SKM-1 (cell line): ENCODE measurements around the gene CCDC63.
A peak's percentile ranks its signal among the peaks of the same experiment; 100 is the strongest.
"Not testable (repeated sequence)": the region's sequence is repeated elsewhere in the genome, so short reads cannot be mapped to it uniquely, and the experiment has no call there.

Experiments
- DNase-seq: peaks from one replicate; lab custom pipeline; 2025; ENCODE audit not compliant: unreplicated experiment; lab: John Stamatoyannopoulos, UW

The CCDC63 gene

GRCh38 chr12:110844131-110844530, 2.7 kb upstream of the CCDC63 start:
- DNase-seq, result no peak

DNA sequence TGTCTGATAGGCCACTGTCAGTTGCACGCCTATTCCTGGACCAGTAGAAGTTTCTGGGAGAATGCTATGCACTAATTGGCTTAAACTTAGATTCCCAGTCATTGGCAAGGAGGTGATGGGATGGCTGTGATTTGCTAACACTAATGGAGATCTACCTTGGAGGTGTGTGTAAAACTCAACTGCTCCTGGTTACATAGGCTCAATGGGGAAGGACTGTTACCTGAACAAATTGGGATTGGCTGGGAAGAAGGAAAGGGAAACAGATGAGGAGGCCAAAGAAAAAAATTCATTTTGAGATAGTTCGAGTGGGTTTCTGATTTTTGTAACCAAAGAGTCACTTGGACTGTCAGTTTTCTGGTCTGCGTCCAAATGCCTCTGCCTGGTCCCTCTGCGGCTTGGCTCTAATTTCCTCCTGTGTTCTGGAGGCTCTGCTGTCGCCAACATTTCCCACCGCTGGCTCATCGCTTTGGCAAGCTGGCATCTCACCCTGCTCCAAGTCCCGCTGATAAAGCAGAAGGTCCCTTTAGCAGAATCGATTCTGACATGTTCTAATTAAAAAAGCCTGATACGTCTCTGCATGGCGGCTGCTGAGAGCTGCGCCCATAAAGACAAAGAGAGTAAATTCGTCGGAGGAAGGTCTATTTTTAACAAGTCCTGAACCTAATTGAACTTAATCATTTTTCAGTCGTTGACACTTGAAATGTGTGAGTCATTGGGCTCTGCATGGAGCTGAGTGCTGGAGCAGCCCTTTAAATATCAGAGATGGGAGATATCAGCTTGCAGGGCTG, 2.0 kb upstream of the CCDC63 start:
- no peak for DNase-seq

GRCh38 chr12:110845339-110845682, 1.5 kb upstream of the CCDC63 start:
- DNase-seq, result no peak

DNA sequence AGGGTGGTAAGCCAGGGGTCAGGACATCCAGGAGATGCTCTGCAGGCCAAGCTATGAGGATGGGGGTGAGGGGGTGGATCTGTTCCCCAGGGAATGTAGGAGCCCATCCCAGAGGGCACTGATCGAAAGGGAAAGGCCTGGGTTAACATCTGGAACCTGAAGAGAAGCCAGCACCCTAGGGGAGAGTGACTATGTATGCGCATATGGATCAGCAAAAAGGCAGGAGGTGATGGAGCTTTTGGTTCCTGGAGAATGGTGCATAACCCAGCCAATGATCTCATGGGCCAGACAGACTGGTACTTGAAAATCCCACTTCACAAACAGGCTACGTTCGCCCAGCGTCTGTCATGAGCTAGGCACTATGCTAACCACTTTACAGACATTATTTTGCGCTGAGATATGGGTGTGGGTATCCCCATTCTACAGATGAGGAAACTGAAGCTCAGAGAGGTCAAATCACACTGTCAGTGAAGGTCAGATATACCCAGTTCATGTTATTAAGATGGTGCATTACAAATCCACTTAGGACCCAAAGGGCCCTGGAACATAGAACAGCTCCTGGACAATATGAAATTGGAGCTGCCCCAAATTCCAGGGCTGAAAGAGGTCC, 1.6 kb downstream of the CCDC63 start:
- DNase-seq, result no peak

DNA sequence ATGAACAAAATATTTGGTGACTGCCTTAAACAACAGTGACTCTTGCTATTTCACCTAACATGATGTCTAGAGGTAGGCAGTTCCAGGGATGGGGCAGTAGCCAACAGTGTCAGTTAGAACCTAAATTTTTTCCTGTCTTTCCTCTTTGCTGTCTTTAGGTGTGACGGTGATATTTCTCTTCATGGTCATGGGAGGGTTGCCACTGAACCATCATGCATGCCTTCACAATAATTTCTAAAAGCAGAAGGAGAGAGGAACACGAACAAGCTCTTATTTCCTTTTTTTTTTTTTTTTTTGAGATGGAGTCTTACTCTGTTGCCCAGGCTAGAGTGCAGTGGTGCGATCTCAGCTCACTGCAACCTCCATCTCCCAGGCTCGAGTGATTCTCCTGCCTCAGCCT, 2.4 kb downstream of the CCDC63 start:
- no peak for DNase-seq

GRCh38 chr12:110849748-110850403, 3.1 kb downstream of the CCDC63 start:
- no peak for DNase-seq

DNA sequence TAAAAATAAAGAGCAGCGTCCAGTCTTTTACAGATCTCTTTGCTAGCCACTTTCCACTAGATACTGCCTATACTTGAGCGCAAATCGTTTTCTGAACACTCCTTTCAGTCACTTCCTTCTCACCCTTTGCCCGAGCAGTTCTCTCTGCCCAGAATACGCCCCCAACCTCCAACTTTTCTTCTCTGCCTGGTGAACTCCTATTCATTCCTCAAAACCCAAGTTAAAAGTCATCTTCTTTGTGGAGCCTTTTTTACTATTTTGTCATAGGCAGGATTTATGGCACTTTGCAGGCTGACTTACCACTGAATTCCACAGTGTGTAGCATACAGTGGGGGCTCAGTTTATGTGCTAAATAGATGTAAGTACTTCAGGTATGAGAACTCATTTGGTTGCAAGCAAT, 4.0 kb downstream of the CCDC63 start:
- DNase-seq, result no peak

- DNase-seq, result no peak
Measured at GRCh38 chr12:110853836-110854235, 7.0 kb downstream of the CCDC63 start.

- no peak for DNase-seq
Measured at GRCh38 chr12:110856542-110856941, 9.8 kb downstream of the CCDC63 start.

GRCh38 chr12:110857528-110857927, 10.7 kb downstream of the CCDC63 start:
- DNase-seq, result no peak

- DNase-seq, result not testable (repeated sequence)
Measured at GRCh38 chr12:110857954-110858353, 11.2 kb downstream of the CCDC63 start.

DNA sequence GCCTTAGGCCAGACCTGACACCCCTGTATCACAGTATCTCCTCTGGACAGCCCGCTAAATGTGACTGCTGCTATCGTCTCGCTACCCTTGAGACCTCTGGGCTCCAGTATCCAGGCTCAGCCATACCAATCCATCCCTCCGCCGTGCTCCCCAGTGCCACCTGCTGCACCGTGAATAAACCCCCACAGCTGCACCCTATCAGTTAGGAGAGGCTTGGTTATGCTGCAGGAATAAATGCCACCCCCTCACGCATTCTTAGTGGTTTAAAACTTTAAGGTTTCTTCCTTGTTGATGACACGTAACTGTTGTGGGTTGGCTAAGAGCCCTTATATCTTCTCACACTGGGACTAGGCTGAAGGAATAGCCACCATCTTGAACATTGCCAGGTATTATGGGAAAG, 12.1 kb downstream of the CCDC63 start:
- DNase-seq, result no peak

DNA sequence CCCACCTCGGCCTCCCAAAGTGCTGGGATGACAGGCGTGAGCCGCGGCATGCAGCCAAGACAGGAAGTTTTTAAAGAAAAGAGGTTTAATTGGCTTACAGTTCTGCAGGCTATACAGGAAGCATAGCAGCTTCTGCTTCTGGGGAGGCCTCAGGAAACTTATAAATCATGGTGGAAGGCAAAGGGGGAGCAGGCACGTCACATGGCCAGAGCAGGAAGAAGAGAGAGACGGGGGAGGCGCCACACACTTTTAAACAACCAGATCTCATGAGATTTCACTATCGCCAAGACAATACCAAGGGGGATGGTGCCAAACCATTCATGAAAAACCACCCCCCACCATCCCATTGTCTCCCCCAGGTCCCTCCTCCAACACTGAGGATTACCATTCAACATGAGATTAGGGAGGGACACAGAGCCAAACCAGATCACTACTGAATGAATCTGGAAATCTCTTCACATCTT, 14.1 kb downstream of the CCDC63 start:
- peak; percentile 20 for DNase-seq

DNA sequence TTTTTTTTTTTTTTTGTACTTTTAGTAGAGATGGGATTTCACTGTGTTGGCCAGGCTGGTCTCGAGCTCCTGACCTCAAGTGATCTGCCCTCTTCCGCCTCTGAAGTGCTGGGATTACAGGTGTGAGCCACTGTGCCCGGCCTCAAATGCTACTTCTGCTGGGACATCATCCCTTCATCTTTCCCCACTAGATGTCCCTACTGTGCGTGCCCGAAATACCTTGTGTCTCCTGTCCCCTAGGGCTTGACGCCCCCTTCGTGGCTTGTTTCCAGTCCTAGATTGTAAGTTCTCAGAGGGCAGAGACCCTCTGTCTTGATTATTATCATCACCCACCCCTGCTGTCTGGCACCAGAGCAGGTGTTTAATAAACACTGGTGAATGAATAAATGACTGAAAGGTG, 14.9 kb downstream of the CCDC63 start:
- no peak for DNase-seq

DNA sequence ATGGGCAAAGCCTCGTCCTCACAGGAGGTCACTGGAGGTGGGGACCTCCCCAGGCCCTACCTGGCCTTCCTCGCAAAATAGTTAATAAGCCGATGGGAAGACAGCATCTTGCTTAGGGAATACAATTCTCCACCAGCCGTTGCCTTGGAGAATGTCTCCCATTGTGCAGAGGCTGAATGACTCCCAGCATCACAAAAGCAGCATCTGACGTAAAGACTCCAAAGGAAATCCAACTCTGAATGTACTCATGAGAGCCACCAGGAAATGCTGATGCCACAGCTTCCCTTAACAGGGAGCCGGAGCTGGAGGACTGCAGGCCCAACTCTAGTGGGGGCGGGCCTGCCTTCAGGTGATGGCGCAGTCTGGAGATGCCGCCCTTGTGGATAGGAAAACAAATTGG, 15.5 kb downstream of the CCDC63 start:
- DNase-seq, result no peak

- no peak for DNase-seq
Measured at GRCh38 chr12:110863161-110863560, 16.4 kb downstream of the CCDC63 start.

DNA sequence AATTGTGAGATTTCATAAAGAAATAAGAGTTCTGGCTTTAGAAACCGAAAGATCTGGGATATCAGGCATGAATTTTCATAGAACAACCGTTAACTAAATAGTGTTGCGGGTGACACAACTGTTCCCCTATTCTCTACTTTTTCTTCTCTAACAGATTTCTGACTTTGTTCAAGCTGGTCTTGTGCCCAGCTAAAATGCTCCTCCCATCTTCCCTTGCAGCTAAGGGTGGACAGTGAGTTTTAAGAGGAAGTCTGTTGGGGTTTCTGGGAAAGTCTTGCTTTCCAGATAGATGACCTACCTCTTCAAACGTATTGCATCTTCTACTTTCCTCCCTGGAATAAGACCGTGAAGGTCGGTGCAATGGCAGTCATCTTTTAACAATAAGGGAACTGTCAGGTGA, 18.7 kb downstream of the CCDC63 start:
- no peak for DNase-seq

DNA sequence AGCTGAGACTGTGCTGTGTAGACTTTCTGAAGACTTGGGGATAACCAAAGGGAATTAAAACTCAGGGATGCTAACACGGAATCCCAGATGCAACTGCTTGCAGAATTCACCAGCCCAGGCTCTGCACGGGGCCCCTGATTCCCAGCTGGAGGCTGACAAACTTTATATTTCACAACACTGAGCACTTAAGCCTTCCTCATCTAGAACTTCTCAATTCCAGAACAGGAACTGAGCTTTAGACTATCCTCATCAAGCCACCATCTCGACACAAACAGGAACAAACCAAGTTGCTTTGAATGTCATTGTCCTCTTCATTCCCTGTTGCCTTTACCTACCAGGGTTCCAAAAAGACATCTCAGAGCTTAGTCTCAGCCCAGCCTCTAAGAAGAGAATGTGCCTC, 22.2 kb downstream of the CCDC63 start:
- DNase-seq, result peak; percentile 42

- no peak for DNase-seq
Measured at GRCh38 chr12:110869803-110870202, 23.0 kb downstream of the CCDC63 start.

DNA sequence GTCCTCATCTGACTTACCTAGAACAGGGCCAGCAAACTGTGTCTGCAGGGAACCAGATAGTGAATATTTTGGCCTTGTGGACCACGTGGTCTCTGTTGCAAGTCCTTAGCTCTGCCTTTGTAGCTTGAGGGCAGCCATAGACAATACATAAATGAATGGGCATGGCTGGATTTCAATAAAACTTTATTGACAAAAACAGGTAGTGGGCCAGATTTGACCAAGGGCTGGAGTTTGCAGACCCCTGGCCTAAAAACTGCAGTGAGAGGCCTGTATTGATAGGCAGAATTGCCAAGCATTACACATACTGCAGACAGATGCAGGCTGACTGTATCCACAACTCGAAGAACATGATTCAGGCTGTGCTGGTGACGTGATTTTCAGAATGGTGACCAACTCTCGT, 25.3 kb downstream of the CCDC63 start:
- no peak for DNase-seq

DNA sequence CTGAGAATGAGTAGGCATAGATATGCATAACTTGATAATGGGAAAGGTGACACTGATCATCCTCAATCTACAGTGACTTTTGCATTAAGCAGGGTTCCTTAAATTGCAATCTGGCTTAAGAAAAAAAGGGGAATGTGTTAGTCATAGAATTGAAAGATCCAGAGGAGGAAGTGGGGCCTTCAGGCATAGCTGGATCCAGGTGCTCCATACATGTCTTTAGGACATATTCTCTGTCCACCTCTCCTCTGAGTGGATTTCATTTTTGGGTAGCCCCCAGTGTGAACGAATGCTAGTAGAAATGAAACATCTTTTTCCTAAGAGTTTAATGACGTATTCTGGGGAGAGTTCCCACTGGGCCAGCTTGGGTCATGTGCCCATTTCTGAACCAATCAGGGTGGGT, 27.6 kb downstream of the CCDC63 start:
- DNase-seq, result no peak

- DNase-seq, result no peak
Measured at GRCh38 chr12:110874781-110875180, 28.0 kb downstream of the CCDC63 start.
